HepG2 (cell line): Measurements from ENCODE around the gene PPOX. TPM values are rescaled to one million over a fixed set of nuclear protein-coding genes. Genes with fewer than 3 reads are reported as not detected.

Source experiments
- CHCHD3 ChIP-seq: sonication (generic); formaldehyde crosslinking; IDR thresholded peaks from 2 replicates; pipeline ENCODE4 v1.8.0; 2022; ENCODE audit warnings: mild to moderate bottlenecking, missing genetic modification reagents, moderate library complexity
- EZH2 ChIP-seq: conservative IDR thresholded peaks from 2 replicates; pipeline ENCODE4 v1.6.1; 2012; ENCODE audit warnings: mild to moderate bottlenecking, low read depth, low read length, moderate library complexity
- FOXP1 ChIP-seq, 2 experiments: fragments of 450-650 bp in 1 of 2; IDR thresholded peaks; 2 replicates each; pipeline ENCODE4 v1.6.1; 2017 to 2018; ENCODE audit warnings: antibody characterized with exemption in 1 of 2
- HINFP ChIP-seq: sonication (generic); formaldehyde crosslinking; IDR thresholded peaks from 2 replicates; pipeline ENCODE4 v1.4.0; 2020; ENCODE audit warnings: low read depth, mild to moderate bottlenecking, missing genetic modification reagents
- MIER3 ChIP-seq: IDR thresholded peaks from 2 replicates; pipeline ENCODE4 v1.6.1; 2016; ENCODE audit warnings: missing compliant biosample characterization, borderline replicate concordance
- NFE2L2 ChIP-seq: fragments of 150-350 bp; IDR thresholded peaks from 2 replicates; pipeline ENCODE4 v1.6.1; 2014; ENCODE audit warnings: low read length
- NFKB2 ChIP-seq: sonication (generic); formaldehyde crosslinking; IDR thresholded peaks from 2 replicates; pipeline ENCODE4 v1.4.0; 2020; ENCODE audit warnings: missing genetic modification reagents, borderline replicate concordance
- PAWR ChIP-seq: sonication (generic); formaldehyde crosslinking; IDR thresholded peaks from 2 replicates; pipeline ENCODE4 v1.4.0; 2020; ENCODE audit warnings: missing genetic modification reagents, mild to moderate bottlenecking, borderline replicate concordance
- SCMH1 ChIP-seq: sonication (generic); formaldehyde crosslinking; IDR thresholded peaks from 2 replicates; pipeline ENCODE4 v1.9.0; 2021; ENCODE audit warnings: missing genetic modification reagents, mild to moderate bottlenecking, borderline replicate concordance
- SOX6 ChIP-seq, 2 experiments: fragments of 450-650 bp in 1 of 2; sonication (generic) in 1 of 2; formaldehyde crosslinking in 1 of 2; IDR thresholded peaks; 2 replicates each; pipeline versions ENCODE4 v1.4.0 to v1.6.1; 2017 to 2020; ENCODE audit warnings: antibody characterized with exemption in 1 of 2, mild to moderate bottlenecking in 1 of 2, missing genetic modification reagents in 1 of 2
- THAP11 ChIP-seq: IDR thresholded peaks from 2 replicates; pipeline ENCODE4 v1.6.1; 2016; ENCODE audit warnings: missing biosample characterization, missing genetic modification reagents
- YY1 ChIP-seq: IDR thresholded peaks from 2 replicates; pipeline ENCODE4 v1.6.1; 2011; ENCODE audit warnings: low read length, low read depth, moderate library complexity, mild to moderate bottlenecking; ENCODE audit not compliant: insufficient read depth, insufficient replicate concordance
- ZKSCAN1 ChIP-seq: fragments of 150-350 bp; IDR thresholded peaks from 2 replicates; pipeline ENCODE4 v1.6.1; 2014; ENCODE audit warnings: low read length
- ZMAT5 ChIP-seq: sonication (generic); formaldehyde crosslinking; IDR thresholded peaks from 2 replicates; pipeline ENCODE4 v1.5.0; 2020; ENCODE audit warnings: mild to moderate bottlenecking, low read depth, missing genetic modification reagents, borderline replicate concordance
- ZNF24 ChIP-seq: fragments of 450-650 bp; IDR thresholded peaks from 2 replicates; pipeline ENCODE4 v1.6.1; 2017; ENCODE audit warnings: antibody characterized with exemption, mild to moderate bottlenecking
- ZNF382 ChIP-seq: sonication (generic); formaldehyde crosslinking; IDR thresholded peaks from 2 replicates; pipeline ENCODE4 v1.5.0; 2020; ENCODE audit warnings: missing genetic modification reagents, mild to moderate bottlenecking, borderline replicate concordance
- ZNF432 ChIP-seq: sonication (generic); formaldehyde crosslinking; IDR thresholded peaks from 2 replicates; pipeline ENCODE4 v1.5.0; 2020; ENCODE audit warnings: missing genetic modification reagents, mild to moderate bottlenecking, borderline replicate concordance
- ZNF609 ChIP-seq: sonication (generic); formaldehyde crosslinking; IDR thresholded peaks from 2 replicates; pipeline ENCODE4 v1.4.0; 2020; ENCODE audit warnings: mild to moderate bottlenecking, missing genetic modification reagents, borderline replicate concordance
- polyA plus RNA-seq, 8 experiments: library from polyadenylated mRNA; depleted of rRNA in 3 of 8; stranded (reverse) in 7 of 8; unstranded in 1 of 8; fragments of >200 nt; fragmentation: Illumina TruSeq in 4 of 8; extraction: Trizol in 4 of 8; gene quantifications; 2 replicates each; pipeline versions ENCODE4 v1.2.1 to v1.2.3, GENCODE V29; 2011 to 2016; ENCODE audit warnings: low read depth in 4 of 8, missing spikeins in 1 of 8, mixed read lengths in 1 of 8; ENCODE audit not compliant: insufficient read depth in 1 of 8
- total RNA-seq, 5 experiments: library from RNA; depleted of rRNA; stranded (reverse); fragments of >200 nt; fragmentation: Illumina TruSeq; extraction: Trizol; gene quantifications; 2 replicates each; pipeline ENCODE4 v1.2.3, GENCODE V29; 2016; ENCODE audit warnings: low read depth in 1 of 5
- TF ChIP-seq, protein P1 (sequence below): IDR thresholded peaks from 2 replicates; pipeline ENCODE4 v1.6.1; 2016
- TF ChIP-seq, protein P2 (sequence below): sonication (generic); formaldehyde crosslinking; IDR thresholded peaks from 2 replicates; pipeline ENCODE4 v1.5.0; 2020; ENCODE audit warnings: missing genetic modification reagents, mild to moderate bottlenecking, borderline replicate concordance

PPOX gene
- total and polyA plus RNA-seq, 2 of the 13 experiments (the other 11 are each of a cell fraction or from before 2014, with no cell fraction given) = 15.5 to 27.7 TPM

- no peak for TF ChIP-seq ZMAT5 (CRISPR knock-in tag)
- TF ChIP-seq MIER3 (CRISPR knock-in tag) = no peak
- TF ChIP-seq NFKB2 (CRISPR knock-in tag) = no peak
- no peak for TF ChIP-seq SOX6 (IDR thresholded peaks at IDR 0.05)
- TF ChIP-seq SOX6 (CRISPR knock-in tag; IDR thresholded peaks at IDR 0.05) = no peak
- no peak for TF ChIP-seq ZNF432 (CRISPR knock-in tag)
- TF ChIP-seq ZKSCAN1 = no peak
- TF ChIP-seq ZNF609 (CRISPR knock-in tag) = no peak
- TF ChIP-seq THAP11 (CRISPR knock-in tag) = no peak
- TF ChIP-seq ZNF382 (CRISPR knock-in tag) = no peak
- no peak for TF ChIP-seq CHCHD3 (CRISPR knock-in tag)
- no peak for TF ChIP-seq YY1
- no peak for TF ChIP-seq HINFP (CRISPR knock-in tag)
- TF ChIP-seq PAWR (CRISPR knock-in tag) = no peak
- no peak for TF ChIP-seq SCMH1 (CRISPR knock-in tag)
- TF ChIP-seq, protein P1, sequence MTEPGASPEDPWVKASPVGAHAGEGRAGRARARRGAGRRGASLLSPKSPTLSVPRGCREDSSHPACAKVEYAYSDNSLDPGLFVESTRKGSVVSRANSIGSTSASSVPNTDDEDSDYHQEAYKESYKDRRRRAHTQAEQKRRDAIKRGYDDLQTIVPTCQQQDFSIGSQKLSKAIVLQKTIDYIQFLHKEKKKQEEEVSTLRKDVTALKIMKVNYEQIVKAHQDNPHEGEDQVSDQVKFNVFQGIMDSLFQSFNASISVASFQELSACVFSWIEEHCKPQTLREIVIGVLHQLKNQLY (CRISPR knock-in tag) = no peak
- peak; percentile 72; the same call in 1 of the 2 replicates for TF ChIP-seq ZNF24
- TF ChIP-seq, protein P2, sequence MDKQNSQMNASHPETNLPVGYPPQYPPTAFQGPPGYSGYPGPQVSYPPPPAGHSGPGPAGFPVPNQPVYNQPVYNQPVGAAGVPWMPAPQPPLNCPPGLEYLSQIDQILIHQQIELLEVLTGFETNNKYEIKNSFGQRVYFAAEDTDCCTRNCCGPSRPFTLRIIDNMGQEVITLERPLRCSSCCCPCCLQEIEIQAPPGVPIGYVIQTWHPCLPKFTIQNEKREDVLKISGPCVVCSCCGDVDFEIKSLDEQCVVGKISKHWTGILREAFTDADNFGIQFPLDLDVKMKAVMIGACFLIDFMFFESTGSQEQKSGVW = no peak
- TF ChIP-seq EZH2 = no peak
- TF ChIP-seq NFE2L2 = no peak
- no peak for TF ChIP-seq FOXP1 (IDR thresholded peaks at IDR 0.05)
- no peak for TF ChIP-seq FOXP1 (CRISPR knock-in tag; IDR thresholded peaks at IDR 0.05)
These were observed 53.1 kb downstream of the PPOX start (continued) for GRCh38 chr1:161219078-161219892.
